Kidney (tissue), 14 donors: ENCODE measurements around the gene ZNF205. TPM values are rescaled to one million over a fixed set of nuclear protein-coding genes. Genes with fewer than 3 reads are reported as not detected.

Source experiments
- DNase-seq, 5 donors: peaks; one replicate each; pipeline ENCODE4 v3.0.0-alpha.2; 2013 to 2020
- FAIRE-seq: peaks from 2 replicates; lab custom pipeline; 2012; peaks lifted over from hg19 to GRCh38; lab: Jason Lieb, UNC
- H3K27ac ChIP-seq, 2 donors: one replicate each; pipeline ENCODE4 v1.7.0; 2013; ENCODE audit warnings: low read depth in 2 of 2, low read length in 2 of 2, inconsistent platforms in 1 of 2
- H3K27me3 ChIP-seq: one replicate; pipeline ENCODE4 v1.7.1; 2013; ENCODE audit warnings: low read length, inconsistent platforms; ENCODE audit not compliant: control insufficient read depth, insufficient read depth
- H3K36me3 ChIP-seq, 3 donors: one replicate each; pipeline versions ENCODE4 v1.7.0 to v1.7.1; 2013; ENCODE audit warnings: low read length in 3 of 3, control low read depth in 1 of 3, inconsistent platforms in 1 of 3; ENCODE audit not compliant: insufficient read depth in 3 of 3, control insufficient read depth in 2 of 3
- H3K4me1 ChIP-seq, 3 donors: one replicate each; pipeline versions ENCODE4 v1.7.0 to v1.7.1; 2013; ENCODE audit warnings: low read length in 3 of 3, inconsistent platforms in 1 of 3, low read depth in 1 of 3; ENCODE audit not compliant: control insufficient read depth in 2 of 3, insufficient read depth in 2 of 3
- H3K4me3 ChIP-seq, 3 donors: one replicate each; pipeline versions ENCODE4 v1.7.0 to v1.8.1; 2013; ENCODE audit warnings: low read length in 3 of 3, control low read depth in 1 of 3, inconsistent platforms in 1 of 3
- H3K9ac ChIP-seq, 3 donors: one replicate each; pipeline versions ENCODE4 v1.7.0 to v1.7.1; 2013; ENCODE audit warnings: low read length in 3 of 3, control low read depth in 1 of 3, inconsistent platforms in 1 of 3
- H3K9me3 ChIP-seq, 3 donors: one replicate each; pipeline versions ENCODE4 v1.7.0 to v1.7.1; 2013; ENCODE audit warnings: low read length in 3 of 3, control low read depth in 1 of 3, inconsistent platforms in 1 of 3; ENCODE audit not compliant: control insufficient read depth in 2 of 3, insufficient read depth in 1 of 3
- intact Hi-C: fragments of 100-400 bp; cut with DNase I; formaldehyde crosslinking; loops from one replicate; pipeline ENCODE4 v1.11.1; 2022
- polyA plus RNA-seq: library from polyadenylated mRNA; stranded (reverse); fragments of 350-450 nt; fragmentation: Illumina TruSeq; extraction: RNeasy Lipid Tissue Mini Kit (QIAGEN cat#74804); gene quantifications from one replicate; pipeline ENCODE4 v1.2.3, GENCODE V29; 2014; ENCODE audit warnings: low read depth, low replicate concordance; ENCODE audit not compliant: insufficient read depth
- total RNA-seq: library from RNA; stranded (reverse); fragmentation: NEBNext Ultra II Directional; extraction: Animal tissue kit (Norgen Biotek cat#: 25700); gene quantifications from one replicate; pipeline ENCODE4 v1.2.1, GENCODE V29; 2021
- TF ChIP-seq, protein P1 (sequence below): IDR thresholded peaks from 3 replicates; pipeline ENCODE4 v1.5.1; 2012; ENCODE audit warnings: mild to moderate bottlenecking, moderate library complexity, borderline replicate concordance; ENCODE audit not compliant: insufficient read depth; ENCODE audit errors: extremely low read depth
- donor health status: control.
- donor health status: control.
- donor health status: control.
- donor health status: control.
- donor health status: control.
- donor health status: DM: yes; HTN: yes; CAD: no.
- donor health status: Normal renal cell carcinoma (clear cell type).

ZNF205 gene
- total and polyA plus RNA-seq, 2 donors from 2014 or later = 12.7 to 14.1 TPM

DNA sequence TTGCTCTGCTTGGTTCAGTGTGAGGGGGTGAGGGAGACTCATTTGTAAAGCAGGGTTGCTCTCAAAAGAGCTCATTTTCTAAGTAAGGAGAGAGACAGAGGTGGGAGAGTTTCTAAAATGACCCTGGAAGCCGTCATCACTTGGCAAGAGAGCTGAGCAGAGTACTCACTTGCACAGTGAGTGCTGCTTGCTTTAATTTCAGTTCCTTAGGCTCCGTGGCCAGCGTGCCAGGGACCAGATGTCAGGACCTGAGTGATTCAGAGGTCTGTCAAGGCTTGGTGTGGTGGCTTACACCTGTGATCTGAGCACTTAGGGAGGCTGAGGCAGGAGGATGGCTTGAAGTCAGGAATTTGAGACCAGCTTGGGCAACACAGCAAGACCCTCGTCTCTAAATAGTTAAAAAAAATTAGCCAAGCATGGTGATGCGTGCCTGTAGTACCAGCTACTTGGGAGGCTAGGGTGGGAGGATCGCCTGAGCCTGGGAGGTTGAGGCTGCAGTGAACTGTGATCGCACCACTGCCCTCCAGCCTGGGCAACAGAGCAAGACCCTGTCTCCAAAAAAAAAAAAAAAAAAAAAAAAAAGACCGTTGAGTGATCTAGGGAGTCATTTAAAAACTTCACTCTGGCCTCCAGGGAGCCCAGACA is 10.7 kb downstream of the ZNF205 start:
- Histone ChIP-seq H3K9ac (no peak overlapping the region), H3K36me3 (peaks cover 0 to 5% (median 2%) of the 10 kb centered on the region in 3 donors), H3K27me3 (no peaks in the 10 kb centered on the region), H3K4me3 (no peak overlapping the region), H3K4me1 (peaks cover 0 to 5% (median 0%) of the 10 kb centered on the region in 3 donors), H3K27ac (no peak overlapping the region), H3K9me3 (no peaks in the 10 kb centered on the region)
- FAIRE-seq = no peak
- DNase-seq = no peak
- intact Hi-C loops = no loop called here
- TF ChIP-seq, protein P1, sequence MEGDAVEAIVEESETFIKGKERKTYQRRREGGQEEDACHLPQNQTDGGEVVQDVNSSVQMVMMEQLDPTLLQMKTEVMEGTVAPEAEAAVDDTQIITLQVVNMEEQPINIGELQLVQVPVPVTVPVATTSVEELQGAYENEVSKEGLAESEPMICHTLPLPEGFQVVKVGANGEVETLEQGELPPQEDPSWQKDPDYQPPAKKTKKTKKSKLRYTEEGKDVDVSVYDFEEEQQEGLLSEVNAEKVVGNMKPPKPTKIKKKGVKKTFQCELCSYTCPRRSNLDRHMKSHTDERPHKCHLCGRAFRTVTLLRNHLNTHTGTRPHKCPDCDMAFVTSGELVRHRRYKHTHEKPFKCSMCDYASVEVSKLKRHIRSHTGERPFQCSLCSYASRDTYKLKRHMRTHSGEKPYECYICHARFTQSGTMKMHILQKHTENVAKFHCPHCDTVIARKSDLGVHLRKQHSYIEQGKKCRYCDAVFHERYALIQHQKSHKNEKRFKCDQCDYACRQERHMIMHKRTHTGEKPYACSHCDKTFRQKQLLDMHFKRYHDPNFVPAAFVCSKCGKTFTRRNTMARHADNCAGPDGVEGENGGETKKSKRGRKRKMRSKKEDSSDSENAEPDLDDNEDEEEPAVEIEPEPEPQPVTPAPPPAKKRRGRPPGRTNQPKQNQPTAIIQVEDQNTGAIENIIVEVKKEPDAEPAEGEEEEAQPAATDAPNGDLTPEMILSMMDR = no peak

DNA sequence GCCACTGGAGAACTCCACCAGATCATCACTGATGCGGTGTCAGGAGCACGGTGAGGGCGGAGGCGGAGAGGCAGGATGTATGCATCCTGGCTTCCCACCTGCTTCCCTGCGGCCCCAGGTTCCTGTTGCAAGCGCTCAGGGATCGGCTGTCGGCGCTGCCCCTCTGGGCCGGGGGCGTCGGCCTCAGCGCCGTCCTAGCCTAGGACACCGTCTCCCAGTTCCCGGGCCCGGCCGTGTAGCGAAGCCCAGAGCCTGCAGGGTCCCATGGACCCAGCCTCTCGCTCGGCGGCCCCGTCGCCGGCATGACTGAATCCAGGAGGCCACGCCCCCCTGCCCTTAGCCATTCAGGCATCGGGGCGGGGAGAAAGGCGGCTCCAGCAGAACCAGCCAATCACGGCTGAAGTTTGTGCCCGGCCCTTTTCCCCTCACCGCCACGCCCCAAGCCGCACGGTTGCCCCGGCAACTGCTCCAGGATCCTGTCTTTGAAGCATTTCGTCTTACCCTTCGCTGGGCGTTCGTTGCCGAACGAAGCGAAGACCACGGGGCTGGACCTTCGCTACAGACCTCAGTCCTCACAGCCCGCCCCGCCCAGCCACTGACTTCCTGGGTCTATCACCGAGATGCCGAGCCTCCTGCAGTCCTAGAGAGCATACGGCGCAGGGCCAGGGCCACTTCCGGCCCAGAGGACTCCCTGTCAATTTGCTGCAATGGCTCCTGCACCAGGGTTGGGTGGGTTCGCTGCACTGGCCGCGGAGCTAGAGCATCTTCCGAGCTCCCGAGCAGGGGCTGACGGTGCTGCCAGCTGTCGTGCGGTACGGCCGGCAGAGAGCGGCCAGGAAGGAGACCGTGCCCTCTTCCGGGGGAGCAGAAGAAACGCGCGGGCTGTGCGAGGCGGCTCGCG is 11.8 kb downstream of the ZNF205 start:
- Histone ChIP-seq H3K36me3 (peaks cover 0 to 5% (median 2%) of the 10 kb centered on the region in 3 donors), H3K4me1 (peaks cover 0 to 10% (median 0%) of the 10 kb centered on the region in 3 donors), H3K4me3 (peak overlapping the region; percentile 83 to 85 (median 84)), H3K27me3 (no peaks in the 10 kb centered on the region), H3K9me3 (no peaks in the 10 kb centered on the region), H3K9ac (peak overlapping the region; percentile 41 to 72 (median 71)), H3K27ac (peak overlapping the region; percentile 65 to 76)
- TF ChIP-seq, protein P1 = peak; percentile 18
- DNase-seq = peak; percentile 98 to 99 (median 98)
- intact Hi-C loops = no loop called here
- FAIRE-seq = peak; percentile 94

DNA sequence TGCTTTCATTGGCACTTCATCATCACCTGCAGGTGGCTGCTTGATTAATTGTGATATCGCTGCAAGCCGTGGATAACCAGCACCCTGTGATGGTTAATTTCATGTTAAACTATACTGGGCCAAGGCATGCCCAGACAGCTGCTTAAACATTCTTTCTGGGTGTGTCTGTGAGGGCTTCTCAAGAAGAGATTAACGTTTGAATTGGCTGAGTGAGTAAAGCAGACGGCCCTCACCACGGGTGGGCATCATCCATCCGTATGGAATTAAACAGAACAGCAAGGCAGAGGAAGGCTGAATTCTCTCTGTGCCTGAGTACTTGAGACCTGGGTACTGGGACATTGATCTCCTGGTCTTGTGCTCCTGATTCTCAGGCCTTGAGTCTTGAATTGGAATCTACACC is 15.4 kb downstream of the ZNF205 start:
- FAIRE-seq = no peak
- intact Hi-C loops = no loop called here
- H3K4me3 ChIP-seq = no peak overlapping the region
- H3K4me1 ChIP-seq = peaks cover 0 to 15% (median 0%) of the 10 kb centered on the region in 3 donors
- no peaks in the 10 kb centered on the region for H3K27me3 ChIP-seq
- no peaks in the 10 kb centered on the region for H3K9me3 ChIP-seq
- H3K27ac ChIP-seq = no peak overlapping the region
- DNase-seq = no peak
- H3K9ac ChIP-seq = no peak overlapping the region
- TF ChIP-seq, protein P1 = no peak
- H3K36me3 ChIP-seq = no peaks in the 10 kb centered on the region
